Hepatocyte (in vitro differentiated cells): ENCODE measurements around the gene DEPDC5. TPM values are rescaled to one million over a fixed set of nuclear protein-coding genes. Genes with fewer than 3 reads are reported as not detected.

ENCODE experiments used
- DNase-seq: peaks from one replicate; pipeline ENCODE4 v3.0.0-alpha.2; 2016; ENCODE audit warnings: low spot score
- H2AFZ ChIP-seq: fragments of 200-600 bp; sonication (generic); 2 replicates; pipeline ENCODE4 v1.6.0; 2016; ENCODE audit warnings: antibody characterized with exemption, mild to moderate bottlenecking
- H3K27ac ChIP-seq: fragments of 200-600 bp; sonication (generic); 2 replicates; pipeline ENCODE4 v1.5.1; 2016; ENCODE audit warnings: mild to moderate bottlenecking
- H3K27me3 ChIP-seq: fragments of 200-600 bp; sonication (generic); 2 replicates; pipeline ENCODE4 v1.6.1; 2016
- H3K36me3 ChIP-seq: fragments of 200-600 bp; sonication (generic); replicated peaks from 2 replicates; pipeline ENCODE4 v1.5.1; 2016; ENCODE audit warnings: low read depth; ENCODE audit not compliant: insufficient read depth
- H3K4me1 ChIP-seq: fragments of 200-600 bp; sonication (generic); 2 replicates; pipeline ENCODE4 v1.5.1; 2016; ENCODE audit warnings: mild to moderate bottlenecking, moderate library complexity; ENCODE audit not compliant: insufficient read depth
- H3K4me2 ChIP-seq: fragments of 200-600 bp; sonication (generic); 2 replicates; pipeline ENCODE4 v1.6.0; 2016
- H3K4me3 ChIP-seq: fragments of 200-600 bp; sonication (generic); 2 replicates; pipeline ENCODE4 v1.5.1; 2016; ENCODE audit warnings: mild to moderate bottlenecking
- H3K79me2 ChIP-seq: fragments of 200-600 bp; sonication (generic); 2 replicates; pipeline ENCODE4 v1.6.0; 2017; ENCODE audit warnings: mild to moderate bottlenecking
- H3K9me2 ChIP-seq: fragments of 200-600 bp; sonication (generic); replicated peaks from 2 replicates; pipeline ENCODE4 v1.6.0; 2017; ENCODE audit warnings: mild to moderate bottlenecking; ENCODE audit not compliant: insufficient read depth
- H3K9me3 ChIP-seq: fragments of 200-600 bp; sonication (generic); 2 replicates; pipeline ENCODE4 v1.5.1; 2016; ENCODE audit warnings: low read depth, mild to moderate bottlenecking
- H4K20me1 ChIP-seq: fragments of 200-600 bp; sonication (generic); 2 replicates; pipeline ENCODE4 v1.6.0; 2016; ENCODE audit warnings: mild to moderate bottlenecking; ENCODE audit not compliant: insufficient read depth, poor library complexity, severe bottlenecking
- CTCF ChIP-seq: fragments of 200-600 bp; sonication (generic); IDR thresholded peaks from 2 replicates; pipeline ENCODE4 v1.5.1; 2016; ENCODE audit warnings: antibody characterized with exemption, mild to moderate bottlenecking; ENCODE audit not compliant: poor library complexity
- EZH2 ChIP-seq: fragments of 200-600 bp; sonication (generic); IDR thresholded peaks from 2 replicates; pipeline ENCODE4 v1.6.1; 2016; ENCODE audit warnings: antibody characterized with exemption, mild to moderate bottlenecking, borderline replicate concordance
- EZH2phosphoT487 ChIP-seq: fragments of 200-600 bp; sonication (generic); IDR thresholded peaks from one replicate; pipeline ENCODE4 v1.6.1; 2018; ENCODE audit warnings: antibody characterized with exemption, mild to moderate bottlenecking, low read depth, moderate library complexity; ENCODE audit not compliant: unreplicated experiment, severe bottlenecking
- WGBS: methylation state at CpG from one replicate; pipeline ENCODE4 v1.1.6; 2016; ENCODE audit warnings: low lambda C conversion rate; ENCODE audit errors: missing lambda C conversion rate; 5-methylcytosine and 5-hydroxymethylcytosine counted together
- polyA plus RNA-seq: library from polyadenylated mRNA; unstranded; fragments of >200 nt; fragmentation: Nextera tagmentation; extraction: Ambion mirVana; gene quantifications from 2 replicates; pipeline ENCODE4 v1.2.1, GENCODE V29; 2016
- small RNA-seq: library from RNA; depleted of rRNA; stranded (forward); fragments of <200 nt; gene quantifications from one replicate; pipeline ENCODE3, GENCODE V24; 2014
- total RNA-seq: library from RNA; depleted of rRNA; stranded (reverse); fragments of >200 nt; gene quantifications from 2 replicates; pipeline ENCODE4 v1.2.3, GENCODE V29; 2014

The DEPDC5 gene
- total and polyA plus RNA-seq, 2 experiments from 2014 or later, result 12.9 to 14.5 TPM

- peaks cover 4% of the 10 kb centered on the region for H3K4me1 ChIP-seq
- WGBS, result 97% methylated on average over 12 of the region's 12 CpGs
- TF ChIP-seq EZH2 (no peak), EZH2phosphoT487 (no peak), CTCF (no peak)
- no peaks in the 10 kb centered on the region for H3K27me3 ChIP-seq
- no peaks in the 10 kb centered on the region for H3K9me3 ChIP-seq
- no peaks in the 10 kb centered on the region for H3K9me2 ChIP-seq
- DNase-seq, result no peak
- H3K36me3 ChIP-seq, result no peaks in the 10 kb centered on the region
- H3K79me2 ChIP-seq, result peaks cover 48% of the 10 kb centered on the region
- no peak overlapping the region for H3K27ac ChIP-seq
- peaks cover 34% of the 10 kb centered on the region for H4K20me1 ChIP-seq
- no peak overlapping the region for H3K4me2 ChIP-seq
- no peak overlapping the region for H2AFZ ChIP-seq
- H3K4me3 ChIP-seq, result no peak overlapping the region
Measured at GRCh38 chr22:31956360-31956759, 202.5 kb downstream of the DEPDC5 start.

Small RNA genes lying within 50 kb of the gene (small RNA-seq; reads per million reads assigned to genes)
- not detected for gene RN7SL20P

Other genes starting within 250 kb of the DEPDC5 start
- gene PISD, start 91.8 kb upstream of the DEPDC5 start, total RNA-seq, result 46.2 and 54.7 TPM in 2 replicates
- 62.9 and 64.0 TPM in 2 replicates for gene PISD, start 91.8 kb upstream of the DEPDC5 start, polyA plus RNA-seq
- gene PRR14L, start 3.9 kb upstream of the DEPDC5 start, total RNA-seq, result 22.9 and 30.4 TPM in 2 replicates
- 12.6 and 13.2 TPM in 2 replicates for gene PRR14L, start 3.9 kb upstream of the DEPDC5 start, polyA plus RNA-seq
- 80.7 and 87.0 TPM in 2 replicates for gene YWHAH, start 190.5 kb downstream of the DEPDC5 start, total RNA-seq
- gene YWHAH, start 190.5 kb downstream of the DEPDC5 start, polyA plus RNA-seq, result 122 and 135 TPM in 2 replicates